HCT116 (cell line): Measurements from ENCODE around the gene GNGT2. TPM values are rescaled to one million over a fixed set of nuclear protein-coding genes. Genes with fewer than 3 reads are reported as not detected.

ENCODE experiments used
- ATAC-seq: fragments of 200-7000 bp; cut with Tn5 transposase; 2 replicates; pipeline ENCODE4 v1.9.1; 2020; ENCODE audit warnings: mild to moderate bottlenecking, moderate library complexity
- BruUV-seq: library from RNA; stranded (reverse); fragments of 400-500 nt; replicated peaks from 2 replicates; lab custom pipeline; 2021; lab: Mats Ljungman, UMichigan
- CTCF ChIA-PET: fragments of 300-600 bp; sonication (Branson Sonifier 250); formaldehyde crosslinking; loops from one replicate; lab custom pipeline; 2021; ENCODE audit warnings: antibody characterized with exemption; lab: Charles Lee
- POLR2A ChIA-PET: fragments of 300-600, 350-600 bp; sonication (Branson Sonifier 250); formaldehyde crosslinking; loops from one replicate; lab custom pipeline; 2021; ENCODE audit warnings: antibody characterized with exemption; lab: Charles Lee
- RAD21 ChIA-PET, 2 experiments: fragments of 300-600 bp; sonication (Branson Sonifier 250); formaldehyde crosslinking; loops; one replicate each; lab custom pipeline; 2023; ENCODE audit warnings: low total read pairs in 2 of 2; ENCODE audit not compliant: uncharacterized antibody in 2 of 2, unreplicated experiment in 2 of 2, low non-redundant PET in 1 of 2; lab: Charles Lee
- DNase-seq: peaks from one replicate; pipeline ENCODE4 v3.0.0-alpha.2; 2010; ENCODE audit warnings: low read depth, low spot score
- H2AFZ ChIP-seq: fragments of 200-600 bp; shearing (Covaris generic), sonication (generic); 2 replicates; pipeline ENCODE4 v1.6.1; 2017; ENCODE audit warnings: low read depth, mixed run types, mixed read lengths, antibody characterized with exemption, low read length; ENCODE audit not compliant: poor library complexity, severe bottlenecking
- H3K27ac ChIP-seq: 2 replicates; pipeline ENCODE4 v1.5.1; 2012; ENCODE audit warnings: low read depth, low read length
- H3K27me3 ChIP-seq: fragments of 200-600 bp; sonication (generic); 2 replicates; pipeline ENCODE4 v1.6.1; 2016; ENCODE audit warnings: mixed run types, low read length, mixed read lengths; ENCODE audit not compliant: insufficient read depth
- H3K36me3 ChIP-seq, 2 experiments: fragments of 200-500 bp in 1 of 2; fragments of 200-600 bp in 1 of 2; sonication (Bioruptor generic) in 1 of 2; sonication (generic) in 1 of 2; 2 replicates each; pipeline versions ENCODE4 v1.5.1 to v1.6.1; 2014 to 2016; ENCODE audit warnings: low read length in 2 of 2, inconsistent platforms in 1 of 2, mixed read lengths in 1 of 2, mixed run types in 1 of 2; ENCODE audit not compliant: insufficient read depth in 2 of 2, control insufficient read depth in 1 of 2
- H3K4me1 ChIP-seq, 2 experiments: fragments of 200-600 bp in 1 of 2; sonication (generic) in 1 of 2; 2 replicates each; pipeline versions ENCODE4 v1.5.1 to v1.6.1; 2012 to 2017; ENCODE audit warnings: low read length in 2 of 2, inconsistent platforms in 1 of 2, mild to moderate bottlenecking in 1 of 2, mixed read lengths in 1 of 2, mixed run types in 1 of 2, moderate library complexity in 1 of 2; ENCODE audit not compliant: insufficient read depth in 2 of 2, control insufficient read depth in 1 of 2
- H3K4me2 ChIP-seq: fragments of 200-600 bp; sonication (generic); 2 replicates; pipeline ENCODE4 v1.6.1; 2017; ENCODE audit warnings: mixed run types, low read length, mixed read lengths
- H3K4me3 ChIP-seq, 2 experiments: fragments of 200-600 bp in 1 of 2; sonication (generic) in 1 of 2; replicated peaks in 1 of 2; 2 replicates each; pipeline ENCODE4 v1.5.1; 2011 to 2016; ENCODE audit warnings: low read length in 2 of 2, control low read depth in 1 of 2, low read depth in 1 of 2, mild to moderate bottlenecking in 1 of 2, mixed read lengths in 1 of 2, mixed run types in 1 of 2
- H3K79me2 ChIP-seq: fragments of 200-600 bp; sonication (generic); 2 replicates; pipeline ENCODE4 v1.6.1; 2017; ENCODE audit warnings: mild to moderate bottlenecking, mixed run types, low read length, moderate library complexity, mixed read lengths; ENCODE audit not compliant: insufficient read depth
- H3K9ac ChIP-seq: fragments of 200-600 bp; sonication (generic); 2 replicates; pipeline ENCODE4 v1.6.1; 2016; ENCODE audit warnings: low read length, mixed read lengths
- H3K9me2 ChIP-seq: fragments of 200-600 bp; sonication (generic), shearing (Covaris generic); 2 replicates; pipeline ENCODE4 v1.6.1; 2017; ENCODE audit warnings: mixed run types, mild to moderate bottlenecking, moderate library complexity; ENCODE audit not compliant: insufficient read depth
- H3K9me3 ChIP-seq, 2 experiments: fragments of 200-500 bp in 1 of 2; fragments of 200-600 bp in 1 of 2; sonication (Bioruptor generic) in 1 of 2; sonication (generic) in 1 of 2; 2 replicates each; pipeline ENCODE4 v1.6.1; 2014 to 2017; ENCODE audit warnings: low read length in 2 of 2, mixed read lengths in 2 of 2, inconsistent platforms in 1 of 2, low read depth in 1 of 2, mild to moderate bottlenecking in 1 of 2, mixed run types in 1 of 2, moderate library complexity in 1 of 2; ENCODE audit not compliant: control insufficient read depth in 1 of 2, insufficient read depth in 1 of 2
- H4K20me1 ChIP-seq: fragments of 200-600 bp; sonication (generic), shearing (Covaris generic); 2 replicates; pipeline ENCODE4 v1.6.1; 2017; ENCODE audit warnings: mixed run types, mild to moderate bottlenecking, moderate library complexity; ENCODE audit not compliant: insufficient read depth
- ATF3 ChIP-seq: IDR thresholded peaks from 2 replicates; pipeline ENCODE4 v1.6.1; 2012
- CBX3 ChIP-seq: IDR thresholded peaks from 2 replicates; pipeline ENCODE4 v1.6.1; 2012; ENCODE audit warnings: low read depth
- EGR1 ChIP-seq: IDR thresholded peaks from 2 replicates; pipeline ENCODE4 v1.6.1; 2012; ENCODE audit warnings: low read depth
- ELF1 ChIP-seq: IDR thresholded peaks from 2 replicates; pipeline ENCODE4 v1.6.1; 2012; ENCODE audit warnings: low read depth, borderline replicate concordance
- EZH2 ChIP-seq: fragments of 200-600 bp; sonication (generic); IDR thresholded peaks from 2 replicates; pipeline ENCODE4 v1.6.1; 2017; ENCODE audit warnings: antibody characterized with exemption, mixed run types
- EZH2phosphoT487 ChIP-seq: fragments of 200-600 bp; IDR thresholded peaks from 2 replicates; pipeline ENCODE4 v1.6.1; 2018; ENCODE audit warnings: antibody characterized with exemption, borderline replicate concordance
- FOSL1 ChIP-seq: IDR thresholded peaks from 2 replicates; pipeline ENCODE4 v1.6.1; 2012; ENCODE audit warnings: low read depth
- MAX ChIP-seq: IDR thresholded peaks from 2 replicates; pipeline ENCODE4 v1.6.1; 2012
- POLR2A ChIP-seq: IDR thresholded peaks from 2 replicates; pipeline ENCODE4 v1.7.0; 2011; ENCODE audit warnings: borderline replicate concordance; ENCODE audit not compliant: insufficient read depth, insufficient read length; ENCODE audit errors: extremely low read depth
- POLR2AphosphoS5 ChIP-seq: IDR thresholded peaks from 2 replicates; pipeline ENCODE4 v1.6.1; 2011; ENCODE audit warnings: mild to moderate bottlenecking, low read depth, low read length, moderate library complexity
- RAD21 ChIP-seq: IDR thresholded peaks from 2 replicates; pipeline ENCODE4 v1.6.1; 2012; ENCODE audit warnings: low read depth, mild to moderate bottlenecking
- SP1 ChIP-seq: IDR thresholded peaks from 2 replicates; pipeline ENCODE4 v1.6.1; 2012; ENCODE audit warnings: low read depth
- TCF7L2 ChIP-seq: IDR thresholded peaks from 2 replicates; pipeline ENCODE4 v1.7.0; 2011; ENCODE audit warnings: borderline replicate concordance, inconsistent platforms; ENCODE audit not compliant: insufficient read depth, insufficient read length; ENCODE audit errors: extremely low read depth
- ZBTB33 ChIP-seq: IDR thresholded peaks from 2 replicates; pipeline ENCODE4 v1.6.1; 2011; ENCODE audit warnings: mild to moderate bottlenecking, low read length, moderate library complexity; ENCODE audit not compliant: insufficient replicate concordance; ENCODE audit errors: extremely low read depth
- intact Hi-C: fragments of 100-400 bp; cut with micrococcal nuclease; formaldehyde crosslinking; loops from 2 replicates; pipeline ENCODE4 v1.10.0; 2022
- total RNA-seq: library from RNA; stranded (reverse); gene quantifications from one replicate; pipeline ENCODE4 v1.2.1, GENCODE V29; 2021; ENCODE audit not compliant: unreplicated experiment

GNGT2 gene
- total RNA-seq, 1 experiment from 2014 or later, result not detected

GRCh38 chr17:49183341-49183740 lies 27.0 kb downstream of the GNGT2 start:
- Histone ChIP-seq H3K9ac (no peak overlapping the region), H3K9me2 (no peaks in the 10 kb centered on the region), H3K36me3 (no peaks in the 10 kb centered on the region), H3K27ac (no peak overlapping the region), H3K4me2 (no peak overlapping the region), H4K20me1 (no peaks in the 10 kb centered on the region), H3K79me2 (no peaks in the 10 kb centered on the region), H3K4me3 (no peak overlapping the region), H2AFZ (no peak overlapping the region), H3K27me3 (no peaks in the 10 kb centered on the region), H3K4me1 (peaks cover 0 to 6% of the 10 kb centered on the region in 2 experiments; a peak in 1 of 4 replicates), H3K9me3 (peaks cover 0 to 6% of the 10 kb centered on the region in 2 experiments; a peak in 1 of 4 replicates)
- ChIA-PET RAD21 (interaction anchor here in 1 of 2 experiments (0.6 kb wide), 1 partner anchor 108 kb away, joined by 6 read pairs; no protein-coding TSS in a partner anchor), POLR2A (no interaction called here), CTCF (no interaction called here)
- no TSS peak for BruUV-seq
- no peak for DNase-seq
- intact Hi-C loops, result no loop called here
- ATAC-seq, result no peak
- no peak for TF ChIP-seq FOSL1
- TF ChIP-seq RAD21, result no peak
- TF ChIP-seq CBX3, result no peak
- no peak for TF ChIP-seq MAX
- TF ChIP-seq EGR1, result no peak
- TF ChIP-seq ZBTB33, result no peak
- no peak for TF ChIP-seq ELF1
- TF ChIP-seq POLR2A, result no peak
- no peak for TF ChIP-seq TCF7L2
- TF ChIP-seq EZH2, result no peak
- TF ChIP-seq EZH2phosphoT487, result no peak
- no peak for TF ChIP-seq SP1
- TF ChIP-seq POLR2AphosphoS5, result no peak
- no peak for TF ChIP-seq ATF3
